Effector CD4-positive, alpha-beta T cell (primary cell): Measurements from ENCODE around the gene TOMM70.

ENCODE experiments used
- DNase-seq: peaks from one replicate; pipeline ENCODE4 v3.0.0-alpha.2; 2020

TOMM70 gene

DNA sequence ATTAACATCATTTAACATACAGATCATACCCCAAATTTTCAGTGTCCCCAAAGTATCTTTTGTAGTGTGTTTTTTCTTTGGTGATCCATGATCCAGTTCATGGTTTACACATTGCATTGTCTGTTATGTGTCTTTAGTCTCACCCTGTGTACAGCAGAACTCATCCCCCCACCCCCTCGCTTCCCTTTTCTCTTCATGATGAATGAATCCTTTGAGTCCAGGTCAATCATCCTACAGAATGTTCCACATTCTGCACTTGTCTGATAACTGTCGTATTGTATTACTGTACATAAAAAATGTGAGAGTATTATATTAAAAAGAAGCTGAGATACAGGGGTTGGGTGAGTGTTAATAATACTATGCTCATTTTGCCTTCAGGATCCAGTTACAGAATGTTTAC lies 80.9 kb downstream of the TOMM70 start:
- DNase-seq = no peak

DNA sequence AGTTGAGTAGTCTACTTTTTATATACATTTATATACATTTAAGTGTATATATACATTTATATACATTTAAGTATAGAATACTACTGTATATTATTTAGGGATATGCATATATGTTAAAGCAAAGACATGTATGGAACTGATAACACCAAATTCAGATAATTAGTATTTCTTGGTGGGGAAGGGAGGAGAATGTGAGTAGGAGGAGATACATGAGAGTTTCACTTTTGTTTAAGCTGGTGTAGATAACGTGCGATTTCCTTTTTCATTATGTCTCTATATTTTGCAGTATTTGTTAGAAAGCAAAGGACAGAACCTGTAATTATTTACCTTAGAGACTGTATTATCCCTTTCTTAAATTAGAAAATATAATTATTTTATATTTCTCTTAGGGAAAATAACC lies 83.0 kb downstream of the TOMM70 start:
- DNase-seq = no peak

DNA sequence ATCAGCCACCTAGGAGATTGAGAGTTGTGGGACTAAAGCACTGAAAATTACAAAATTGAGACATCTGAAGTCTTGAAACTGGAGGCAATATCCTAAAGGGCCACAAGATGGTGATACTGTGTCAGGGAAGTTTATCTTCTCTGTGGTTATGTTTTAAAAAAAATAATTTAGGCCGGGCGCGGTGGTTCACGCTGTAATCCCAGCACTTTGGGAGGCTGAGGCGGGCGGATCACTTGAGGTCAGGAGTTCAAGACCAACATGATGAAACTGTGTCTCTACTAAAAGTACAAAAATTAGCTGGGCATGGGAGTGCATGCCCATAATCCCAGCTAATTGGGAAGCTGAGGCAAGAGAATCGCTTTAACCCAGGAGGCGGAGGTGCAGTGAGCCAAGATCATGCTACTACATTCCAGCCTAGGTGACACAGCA lies 84.2 kb downstream of the TOMM70 start:
- DNase-seq = peak; percentile 14
